Subcutaneous adipose tissue (tissue), 4 donors: ENCODE data around the gene PCYT2. TPM values are rescaled to one million over a fixed set of nuclear protein-coding genes. Genes with fewer than 3 reads are reported as not detected.

Experiments used
- total RNA-seq, 4 donors: library from RNA; depleted of rRNA; stranded (reverse); fragments of >200 nt; gene quantifications; one replicate each; pipeline ENCODE4 v1.1.0, GENCODE V29; 2016
- TF ChIP-seq, protein P1 (sequence below): fragments of 450-650 bp; IDR thresholded peaks from one replicate; pipeline ENCODE4 v1.5.1; 2016; ENCODE audit warnings: low read depth, mild to moderate bottlenecking, control low read depth, antibody characterized with exemption, moderate library complexity

Gene PCYT2
- total RNA-seq, 4 donors from 2014 or later = 23.8 to 130 (median 39.7) TPM

DNA sequence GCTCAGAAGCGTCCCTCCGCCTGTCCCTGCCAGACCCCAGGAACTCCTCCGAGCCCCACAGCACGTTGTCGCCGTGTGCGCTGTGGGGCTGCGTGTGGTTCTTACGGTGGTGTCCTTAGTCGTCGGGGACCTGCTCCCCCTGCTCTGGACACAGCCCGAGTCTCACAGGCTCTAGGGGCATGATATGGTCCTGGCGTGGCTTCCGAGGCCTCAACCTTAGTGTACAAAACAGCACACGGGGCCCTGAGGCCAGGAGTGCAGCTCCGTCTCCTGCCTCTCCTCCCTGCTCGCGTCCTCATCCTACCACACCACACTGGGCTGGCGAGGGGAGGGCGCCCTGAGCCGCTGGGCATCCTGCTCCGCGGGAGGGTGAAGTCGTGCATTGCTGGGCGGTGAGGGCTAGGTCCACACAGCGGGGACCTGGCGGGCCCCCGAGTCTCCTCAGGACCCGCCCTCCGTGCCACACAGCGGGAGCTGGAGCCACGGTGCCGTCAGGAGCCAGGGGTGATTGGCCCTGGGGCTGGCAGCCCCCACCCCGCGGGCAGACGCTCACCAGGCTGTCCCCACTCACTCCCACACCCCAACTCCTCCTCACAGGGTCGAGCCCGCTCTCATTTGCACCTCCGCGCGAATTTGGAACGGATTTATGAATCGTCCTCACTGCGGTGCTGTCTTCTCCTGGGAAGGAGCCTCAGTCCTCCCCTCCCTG, 17.5 kb upstream of the PCYT2 start:
- TF ChIP-seq, protein P1, sequence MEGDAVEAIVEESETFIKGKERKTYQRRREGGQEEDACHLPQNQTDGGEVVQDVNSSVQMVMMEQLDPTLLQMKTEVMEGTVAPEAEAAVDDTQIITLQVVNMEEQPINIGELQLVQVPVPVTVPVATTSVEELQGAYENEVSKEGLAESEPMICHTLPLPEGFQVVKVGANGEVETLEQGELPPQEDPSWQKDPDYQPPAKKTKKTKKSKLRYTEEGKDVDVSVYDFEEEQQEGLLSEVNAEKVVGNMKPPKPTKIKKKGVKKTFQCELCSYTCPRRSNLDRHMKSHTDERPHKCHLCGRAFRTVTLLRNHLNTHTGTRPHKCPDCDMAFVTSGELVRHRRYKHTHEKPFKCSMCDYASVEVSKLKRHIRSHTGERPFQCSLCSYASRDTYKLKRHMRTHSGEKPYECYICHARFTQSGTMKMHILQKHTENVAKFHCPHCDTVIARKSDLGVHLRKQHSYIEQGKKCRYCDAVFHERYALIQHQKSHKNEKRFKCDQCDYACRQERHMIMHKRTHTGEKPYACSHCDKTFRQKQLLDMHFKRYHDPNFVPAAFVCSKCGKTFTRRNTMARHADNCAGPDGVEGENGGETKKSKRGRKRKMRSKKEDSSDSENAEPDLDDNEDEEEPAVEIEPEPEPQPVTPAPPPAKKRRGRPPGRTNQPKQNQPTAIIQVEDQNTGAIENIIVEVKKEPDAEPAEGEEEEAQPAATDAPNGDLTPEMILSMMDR = no peak

DNA sequence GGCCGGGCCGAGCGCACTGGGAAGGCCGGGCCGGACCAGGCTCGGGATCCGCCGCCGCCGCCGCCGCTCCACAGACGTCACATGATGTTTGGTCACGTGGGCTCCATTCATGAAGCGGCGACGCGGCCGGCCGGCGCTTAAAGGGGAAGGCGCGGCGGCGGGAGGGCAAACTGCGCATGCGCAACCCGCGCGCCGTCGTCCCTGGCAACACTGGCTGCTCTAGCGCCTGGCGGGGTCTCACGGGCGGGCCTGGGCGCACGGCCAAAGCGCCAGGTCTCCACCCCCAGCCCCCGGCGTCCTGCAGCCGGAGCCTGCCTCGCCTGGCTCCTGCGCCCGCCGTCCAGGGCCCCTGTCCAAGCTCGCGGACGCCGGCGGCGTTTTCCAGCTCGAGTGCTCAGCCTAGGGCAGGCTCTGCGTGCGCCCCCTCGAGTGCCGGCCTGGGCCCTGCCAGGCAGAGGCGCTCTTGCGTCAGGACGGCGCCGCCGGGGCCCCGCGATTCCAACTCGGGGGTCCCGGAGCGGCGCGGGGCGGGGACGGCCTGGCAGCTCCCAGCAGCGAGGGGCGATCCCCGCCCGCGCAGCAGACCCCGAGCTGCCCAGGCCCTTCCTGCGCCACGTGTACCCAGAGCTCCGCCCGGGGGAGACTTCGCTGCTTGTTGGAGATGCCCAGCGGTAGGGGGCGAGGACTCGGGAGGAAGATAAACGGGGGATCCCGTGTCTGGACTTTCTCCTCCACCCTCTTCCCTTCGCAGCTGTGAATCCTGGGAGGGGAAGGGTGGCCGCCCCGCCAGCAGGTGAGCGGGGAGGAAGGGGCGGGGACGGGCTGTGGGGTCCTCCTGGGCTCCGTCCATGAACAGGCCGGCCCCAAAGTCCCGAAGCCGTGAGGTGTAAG, 16.7 kb upstream of the PCYT2 start, which contains the start of gene MAFG:
MAFG (minus strand) TSS at position 83 of the 891 bp plus-strand sequence. CDS start 4,550 bp downstream, outside the sequence.
- TF ChIP-seq, protein P1 = no peak

DNA sequence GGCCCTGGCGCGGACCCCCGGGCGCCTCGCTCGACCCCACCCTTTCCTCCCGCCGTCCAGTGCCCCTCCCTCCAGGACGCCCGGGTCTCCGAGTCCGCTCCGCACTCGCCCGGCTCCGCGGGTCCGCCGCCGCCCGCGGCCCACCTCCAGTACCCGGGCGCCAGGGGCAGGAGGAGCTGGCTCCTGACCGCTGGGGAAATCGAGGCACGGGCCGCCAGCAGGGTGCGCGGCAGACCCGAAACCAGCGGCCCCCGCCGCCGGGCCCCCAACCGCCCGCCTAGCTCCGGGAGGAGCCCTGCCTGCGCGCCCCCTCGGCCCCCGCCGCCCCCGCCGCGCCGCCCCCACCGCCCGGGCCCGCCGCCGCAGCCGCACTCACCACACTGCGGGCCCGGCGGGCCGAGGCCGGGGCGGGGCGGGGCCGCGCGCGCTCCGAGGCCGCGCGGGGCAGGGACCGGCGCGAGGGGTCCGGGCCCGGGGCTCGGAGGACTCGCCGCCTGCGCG, 16.0 kb upstream of the PCYT2 start:
- TF ChIP-seq, protein P1 = no peak

DNA sequence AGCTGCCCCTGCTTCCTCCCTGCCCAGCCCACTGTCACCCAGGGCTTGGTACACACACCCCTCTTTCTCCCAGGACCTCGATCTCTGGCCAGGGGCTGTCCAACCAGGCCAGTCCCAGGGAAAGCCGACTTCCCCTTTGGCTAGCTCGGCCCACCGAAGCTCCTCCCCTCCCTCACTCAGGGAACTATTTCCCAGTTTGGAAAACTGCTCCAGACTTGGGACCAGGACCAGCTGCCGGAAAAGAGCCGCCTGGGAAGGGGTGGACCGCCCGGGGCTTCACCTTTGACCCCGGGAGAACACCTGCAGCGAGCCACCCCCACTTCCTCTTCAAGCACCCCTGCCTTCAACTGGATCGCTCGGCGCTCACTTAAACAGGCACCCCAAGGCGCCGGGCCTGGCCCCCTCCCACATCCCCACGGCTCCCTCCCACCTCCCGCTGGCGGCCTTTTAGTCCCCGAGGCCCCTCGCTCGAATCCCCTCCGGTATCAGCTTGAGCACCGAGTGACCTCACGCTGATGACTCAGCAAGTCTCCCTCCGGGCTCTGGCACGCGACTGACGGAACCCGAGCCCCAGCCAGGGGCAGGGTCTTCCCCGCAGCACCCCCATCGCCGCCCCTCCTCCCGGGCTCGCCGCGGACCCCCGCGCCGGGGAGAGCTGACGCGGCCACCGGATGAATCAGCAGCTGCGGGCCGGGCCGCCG, 15.4 kb upstream of the PCYT2 start:
- TF ChIP-seq, protein P1 = no peak

DNA sequence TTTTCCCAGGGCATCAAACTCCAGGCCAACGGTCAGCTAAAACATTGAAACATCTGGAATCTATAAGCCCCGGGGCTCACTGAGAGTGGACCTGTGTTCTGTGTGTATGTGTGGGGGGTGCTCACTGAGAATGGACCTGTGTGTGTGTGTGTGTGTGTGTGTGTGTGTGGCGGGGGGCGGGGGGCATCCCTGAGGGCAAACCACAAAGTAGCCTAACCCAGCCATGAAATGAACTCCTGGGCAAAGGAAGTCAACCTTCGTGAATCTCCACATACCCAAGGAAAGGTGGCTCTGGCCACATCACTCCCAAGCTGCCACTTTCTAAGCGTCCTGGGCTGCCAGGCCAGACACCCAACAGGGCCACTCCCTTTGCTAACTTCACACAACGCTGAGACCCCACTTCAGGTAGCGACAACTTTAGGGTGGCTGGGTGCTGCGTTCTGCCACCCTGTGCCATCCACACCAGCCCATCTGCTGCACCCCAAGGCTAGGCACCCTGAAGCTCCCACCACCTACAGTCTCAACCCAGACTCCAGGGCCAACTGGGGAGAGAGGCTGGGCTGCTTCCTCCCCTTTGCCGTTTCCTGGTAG, 14.8 kb upstream of the PCYT2 start:
- TF ChIP-seq, protein P1 = no peak

- TF ChIP-seq, protein P1 = no peak
These were observed 13.6 kb upstream of the PCYT2 start for GRCh38 chr17:81924557-81925532.
